Cardiac fibroblast (primary cell): ENCODE measurements around the gene SFTPA2.
A peak's percentile ranks its signal among the peaks of the same experiment; 100 is the strongest.
"Not testable (repeated sequence)": the region's sequence is repeated elsewhere in the genome, so short reads cannot be mapped to it uniquely, and the experiment has no call there.

ENCODE experiments used
- DNase-seq, 2 donors: peaks; one replicate each; pipeline versions ENCODE4 v3.0.0 to v3.0.0-alpha.2; 2010; ENCODE audit warnings: low read depth in 2 of 2
- H3K4me3 ChIP-seq, 2 donors: replicated peaks in 1 of 2; 1 replicate in 1 of 2; 2 replicates in 1 of 2; pipeline ENCODE4 v1.5.1; 2011; ENCODE audit warnings: low read depth in 2 of 2, low read length in 2 of 2, mild to moderate bottlenecking in 2 of 2, moderate library complexity in 1 of 2
- TF ChIP-seq, protein P1 (sequence below): IDR thresholded peaks from one replicate; pipeline ENCODE4 v1.5.1; 2011; ENCODE audit warnings: low read depth, mild to moderate bottlenecking, low read length, inconsistent platforms

The SFTPA2 gene

DNA sequence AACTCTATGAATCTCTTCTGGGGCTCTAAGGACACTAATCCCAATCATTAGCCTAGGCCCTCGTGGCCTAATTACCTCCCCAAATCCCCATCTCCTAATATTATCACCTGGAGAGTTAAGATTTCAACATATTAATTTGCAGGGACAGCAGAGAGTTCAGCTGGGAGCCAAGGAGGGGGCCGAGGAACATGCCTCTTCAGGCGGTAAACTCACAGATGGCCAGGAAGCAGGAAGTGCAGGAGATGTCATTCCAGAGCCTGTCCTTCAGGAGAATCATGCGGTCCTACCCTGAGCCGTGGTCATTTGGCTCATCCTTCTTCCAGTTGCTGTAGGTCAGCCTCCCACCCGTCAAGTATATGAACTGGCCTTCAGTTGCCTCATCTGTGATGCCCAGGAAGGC, 21.9 kb upstream of the SFTPA2 start:
- TF ChIP-seq, protein P1, sequence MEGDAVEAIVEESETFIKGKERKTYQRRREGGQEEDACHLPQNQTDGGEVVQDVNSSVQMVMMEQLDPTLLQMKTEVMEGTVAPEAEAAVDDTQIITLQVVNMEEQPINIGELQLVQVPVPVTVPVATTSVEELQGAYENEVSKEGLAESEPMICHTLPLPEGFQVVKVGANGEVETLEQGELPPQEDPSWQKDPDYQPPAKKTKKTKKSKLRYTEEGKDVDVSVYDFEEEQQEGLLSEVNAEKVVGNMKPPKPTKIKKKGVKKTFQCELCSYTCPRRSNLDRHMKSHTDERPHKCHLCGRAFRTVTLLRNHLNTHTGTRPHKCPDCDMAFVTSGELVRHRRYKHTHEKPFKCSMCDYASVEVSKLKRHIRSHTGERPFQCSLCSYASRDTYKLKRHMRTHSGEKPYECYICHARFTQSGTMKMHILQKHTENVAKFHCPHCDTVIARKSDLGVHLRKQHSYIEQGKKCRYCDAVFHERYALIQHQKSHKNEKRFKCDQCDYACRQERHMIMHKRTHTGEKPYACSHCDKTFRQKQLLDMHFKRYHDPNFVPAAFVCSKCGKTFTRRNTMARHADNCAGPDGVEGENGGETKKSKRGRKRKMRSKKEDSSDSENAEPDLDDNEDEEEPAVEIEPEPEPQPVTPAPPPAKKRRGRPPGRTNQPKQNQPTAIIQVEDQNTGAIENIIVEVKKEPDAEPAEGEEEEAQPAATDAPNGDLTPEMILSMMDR: no peak
- no peak for DNase-seq
- H3K4me3 ChIP-seq: no peak overlapping the region

DNA sequence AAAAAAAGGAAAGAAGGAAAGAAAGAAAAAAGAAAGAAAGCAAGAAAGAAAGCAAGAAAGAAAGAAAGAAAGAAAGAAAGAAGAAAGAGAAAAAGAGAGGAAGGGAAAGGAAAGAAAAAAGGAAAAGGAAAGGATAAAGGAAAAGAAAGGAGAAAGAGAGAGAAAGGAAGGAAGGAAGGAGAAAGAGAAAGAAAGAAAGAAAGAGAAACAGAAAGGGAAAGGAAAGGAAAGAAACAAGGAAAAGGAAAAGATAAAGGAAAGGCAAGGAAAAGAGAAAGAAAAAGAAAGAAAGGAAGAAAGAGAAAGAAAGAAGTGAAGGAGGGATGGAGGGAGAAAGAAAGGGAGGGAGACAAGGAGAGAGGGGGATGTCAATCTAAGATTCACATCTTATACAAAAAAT, 20.8 kb upstream of the SFTPA2 start:
- no peak overlapping the region for H3K4me3 ChIP-seq
- TF ChIP-seq, protein P1: no peak
- DNase-seq: no peak

DNA sequence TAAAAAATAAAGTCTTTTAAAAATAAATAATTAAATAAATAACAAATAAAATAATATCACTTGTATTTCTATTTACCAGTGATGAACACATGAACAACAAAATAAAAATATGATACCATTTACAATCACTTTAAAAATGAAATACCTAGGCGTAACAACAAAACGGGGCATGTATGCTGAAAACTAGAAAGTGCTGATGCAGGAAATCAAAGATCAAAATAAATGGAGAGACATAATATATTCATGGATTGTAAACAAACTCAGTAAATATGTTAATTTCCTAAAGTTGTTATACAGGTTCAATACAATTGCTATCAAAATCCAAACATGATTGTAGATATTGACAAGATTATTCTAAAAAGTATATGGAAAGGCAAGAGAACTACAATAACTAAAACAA, 19.2 kb upstream of the SFTPA2 start:
- no peak overlapping the region for H3K4me3 ChIP-seq
- DNase-seq: no peak
- TF ChIP-seq, protein P1: no peak

GRCh38 chr10:79570624-79571023, 10.4 kb upstream of the SFTPA2 start:
- H3K4me3 ChIP-seq, DNase-seq: not testable (repeated sequence)

GRCh38 chr10:79563426-79563825, 3.2 kb upstream of the SFTPA2 start:
- TF ChIP-seq, protein P1: no peak
- no peak for DNase-seq

DNA sequence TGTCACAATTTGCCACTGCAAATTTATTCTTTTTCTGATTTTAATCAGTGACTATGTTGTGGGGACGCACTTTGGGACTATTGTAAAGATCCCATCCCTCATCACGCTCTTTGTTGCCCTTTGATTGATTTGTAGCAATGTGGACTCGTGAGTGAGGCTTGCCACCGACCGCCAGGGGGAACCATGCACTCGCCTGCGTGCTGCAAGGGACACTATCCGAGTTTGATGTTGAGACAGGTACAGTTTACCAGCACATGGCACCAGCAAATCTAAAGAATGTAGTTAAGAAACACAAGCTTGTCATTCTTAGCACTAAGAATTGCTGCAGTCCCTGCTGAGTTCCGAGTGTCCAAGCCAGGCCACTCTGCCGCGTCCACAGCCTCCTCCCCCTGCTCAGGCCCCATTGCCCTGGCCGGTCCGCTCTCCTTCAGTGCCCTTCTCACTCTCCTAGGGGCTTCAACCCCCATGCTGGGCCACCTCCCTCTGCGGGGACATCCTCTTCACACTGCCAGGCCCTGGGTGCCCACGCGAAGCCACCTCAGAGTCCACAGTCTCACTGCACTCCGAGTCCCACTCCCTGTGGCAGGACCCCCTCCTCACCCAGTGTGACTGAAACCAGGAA, 2.0 kb upstream of the SFTPA2 start:
- TF ChIP-seq, protein P1: peak; percentile 96
- peak; percentile 61 to 63 for DNase-seq
- no peak overlapping the region for H3K4me3 ChIP-seq

More at GRCh38 chr10:79563426-79563825, 3.2 kb upstream of the SFTPA2 start:
- no peak overlapping the region for H3K4me3 ChIP-seq

DNA sequence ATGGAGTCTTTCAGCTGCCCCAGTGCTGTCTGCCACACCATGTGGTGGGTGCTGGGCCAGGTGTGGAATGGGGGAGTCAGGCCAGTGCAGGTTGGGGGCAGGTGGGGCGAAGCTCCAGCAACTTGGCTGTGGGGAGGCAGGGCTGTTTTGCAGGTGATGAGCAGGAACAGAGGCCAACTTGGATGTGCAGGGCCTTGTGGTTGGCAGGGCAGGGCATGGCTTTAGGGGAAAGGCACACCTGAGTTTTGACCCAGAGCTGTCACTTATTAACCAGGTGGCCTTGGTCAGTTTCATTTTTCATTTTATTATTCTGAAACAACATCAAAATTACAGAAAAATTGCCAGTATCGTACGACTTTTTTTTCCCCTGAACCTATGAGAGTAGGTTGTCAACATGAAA, 1.1 kb upstream of the SFTPA2 start:
- TF ChIP-seq, protein P1: no peak
- no peak overlapping the region for H3K4me3 ChIP-seq
- DNase-seq: no peak
